Measurements from ENCODE around the gene ABR.
"Not testable (repeated sequence)": the region's sequence is repeated elsewhere in the genome, so short reads cannot be mapped to it uniquely, and the experiment has no call there.

Gene ABR

GRCh38 chr17:1004769-1005295 is 174.9 kb downstream of the ABR start:
- DNase-seq = no peak

- no peak for DNase-seq
Observed at GRCh38 chr17:1003972-1004768, 175.6 kb downstream of the ABR start.

GRCh38 chr17:1003633-1003971 is 176.2 kb downstream of the ABR start:
- no peak for DNase-seq

DNA sequence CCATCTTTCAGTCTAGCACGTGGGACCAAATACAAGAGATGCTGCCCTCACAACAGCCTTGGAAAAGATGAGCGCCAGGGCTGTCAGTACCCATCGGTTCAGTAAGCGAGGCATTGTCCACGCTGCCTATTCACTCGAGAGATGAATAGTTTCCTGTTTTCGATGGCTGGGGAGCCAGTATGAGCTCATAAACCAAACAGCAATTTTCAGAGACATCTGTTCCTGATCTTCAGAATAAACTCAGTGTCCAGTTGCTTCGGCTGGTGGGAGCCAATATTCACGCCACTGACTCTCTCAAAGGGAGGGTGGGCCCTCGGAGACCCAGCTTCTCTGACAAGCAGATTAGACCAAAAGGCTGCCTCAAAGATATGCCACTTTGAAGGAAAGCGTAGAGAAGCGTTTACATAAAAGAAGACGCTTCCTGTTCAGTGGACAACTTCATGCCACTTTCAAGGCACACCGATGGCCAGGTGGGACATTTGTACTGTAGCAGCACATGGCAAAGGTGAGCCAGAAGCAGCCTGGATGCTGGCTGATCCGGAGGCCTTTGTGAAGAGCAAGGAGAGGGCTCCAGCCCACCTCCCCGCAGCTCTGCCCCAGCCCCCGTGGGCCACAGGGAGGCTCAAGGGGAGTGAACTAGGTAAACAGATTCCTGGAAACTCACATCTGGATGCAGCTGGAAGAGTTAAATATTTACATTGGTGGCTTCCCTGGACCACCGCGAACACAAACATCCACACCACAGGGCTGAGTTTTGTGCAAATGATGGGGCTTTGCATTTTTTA is 176.8 kb downstream of the ABR start:
- DNase-seq = no peak

GRCh38 chr17:1002412-1002753 is 177.4 kb downstream of the ABR start:
- no peak for DNase-seq

DNA sequence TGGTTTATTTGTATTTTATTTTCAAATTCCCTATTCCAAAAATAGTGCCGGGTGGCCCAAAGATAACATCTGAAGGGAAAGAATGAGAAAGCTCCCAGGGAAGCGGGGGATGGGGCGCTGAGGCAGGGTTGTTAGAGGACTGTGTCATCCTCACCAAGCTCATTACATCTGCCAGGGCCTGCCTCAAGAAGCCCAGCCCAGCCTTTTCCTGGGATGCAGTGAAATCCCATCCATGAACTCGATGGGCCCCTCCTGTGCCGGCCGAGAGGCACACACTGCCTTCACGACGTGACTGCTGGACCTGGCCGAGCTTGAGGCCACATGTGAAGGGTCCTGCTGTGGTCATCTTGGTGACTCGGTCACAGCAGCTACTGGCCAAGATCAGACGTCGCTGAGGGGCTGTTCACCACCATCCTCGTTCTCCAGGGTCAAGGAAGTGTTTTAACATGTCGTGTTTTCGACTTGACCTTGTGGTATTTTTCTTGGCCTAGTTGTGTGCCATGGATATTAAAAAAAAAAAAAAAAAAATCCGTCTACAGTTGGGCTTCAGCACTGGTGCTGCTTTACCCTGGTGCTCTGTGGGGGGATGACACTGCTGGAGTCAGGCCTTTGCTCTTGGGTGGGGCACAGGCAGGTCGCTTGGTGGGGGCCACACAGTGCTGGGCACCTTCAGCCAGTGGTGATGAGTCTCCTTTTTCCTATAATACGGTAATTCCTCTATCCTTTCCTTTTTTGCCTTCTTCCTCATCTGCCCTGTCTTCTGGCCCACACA is 178.0 kb downstream of the ABR start:
- no peak for DNase-seq

- DNase-seq = no peak
Observed at GRCh38 chr17:1000597-1001461, 179.0 kb downstream of the ABR start.

GRCh38 chr17:998111-998510 is 181.7 kb downstream of the ABR start:
- DNase-seq = no peak

DNA sequence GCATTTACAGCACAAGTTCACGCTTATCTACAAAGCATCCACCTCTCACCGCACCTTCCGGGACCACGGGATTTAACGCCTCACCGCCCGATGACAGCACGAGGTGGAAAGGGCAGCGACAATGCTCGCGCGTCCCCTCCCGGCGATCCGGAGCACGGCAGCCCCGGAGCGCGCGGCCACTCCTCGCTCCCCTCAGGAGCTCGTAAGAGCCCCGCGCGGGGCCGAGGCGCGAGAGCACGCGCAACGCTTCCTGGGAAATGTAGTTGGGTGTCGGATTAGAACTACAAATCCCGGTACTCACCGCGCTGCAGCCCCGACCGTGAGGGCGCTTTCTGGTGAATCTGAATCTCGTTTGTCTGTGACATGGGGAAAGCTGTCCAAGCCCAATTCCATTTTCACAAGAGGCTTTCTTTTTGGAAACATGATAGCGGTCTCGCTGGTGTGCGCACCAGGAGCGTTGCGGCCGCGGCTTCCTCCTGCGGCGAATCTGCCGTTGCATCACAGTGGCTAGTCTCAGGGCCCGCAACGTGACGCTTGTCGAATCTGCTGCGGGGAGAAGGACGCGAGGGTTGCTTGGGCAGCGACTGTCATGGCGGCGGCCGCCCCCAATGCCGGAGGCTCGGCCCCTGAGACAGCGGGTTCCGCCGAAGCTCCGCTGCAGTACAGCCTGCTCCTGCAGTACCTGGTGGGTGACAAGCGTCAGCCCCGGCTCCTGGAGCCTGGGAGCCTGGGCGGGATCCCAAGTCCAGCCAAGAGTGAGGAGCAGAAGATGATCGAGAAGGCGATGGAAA is 183.0 kb downstream of the ABR start, which contains the start of gene TIMM22:
TSS of gene TIMM22 (plus strand) at position 576 of the 791 bp plus-strand sequence. CDS start at position 590, 14 bp downstream.
- peak; percentile 93 for DNase-seq

- not testable (repeated sequence) for DNase-seq
Observed at GRCh38 chr17:995324-995723, 184.5 kb downstream of the ABR start.

GRCh38 chr17:992933-993332 is 186.8 kb downstream of the ABR start:
- no peak for DNase-seq

- no peak for DNase-seq
Observed at GRCh38 chr17:988561-988960, 191.2 kb downstream of the ABR start.

- DNase-seq = no peak
Observed at GRCh38 chr17:987931-988330, 191.8 kb downstream of the ABR start.

DNA sequence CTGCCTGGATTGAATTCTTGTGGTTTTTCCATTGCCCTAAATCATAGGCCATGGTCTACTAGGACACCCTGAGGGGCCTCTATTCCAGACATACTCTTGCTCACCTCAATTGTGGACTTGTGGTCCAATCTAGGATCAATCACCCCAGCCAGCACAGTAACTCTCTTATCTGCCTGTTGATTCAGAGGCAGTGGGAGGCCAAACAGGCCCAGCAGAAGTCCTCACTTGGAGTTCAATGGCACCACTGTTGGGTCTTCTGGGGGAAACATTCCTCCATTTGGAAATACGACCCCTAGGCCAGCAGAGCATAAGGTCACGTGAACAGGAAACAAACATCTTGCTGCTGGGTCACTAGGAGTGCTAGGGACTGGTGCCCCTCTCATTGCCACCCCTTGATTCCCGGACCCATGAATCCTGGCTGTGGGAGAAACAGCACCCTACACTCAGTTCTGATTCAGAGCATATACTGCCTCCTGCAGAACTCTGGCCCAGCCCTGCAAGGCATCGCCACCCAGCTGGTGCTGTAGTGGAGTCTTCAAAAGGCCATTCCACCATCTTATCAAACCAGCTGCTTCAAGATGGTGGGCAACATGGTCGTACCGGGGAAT is 193.4 kb downstream of the ABR start:
- DNase-seq = no peak

GRCh38 chr17:983921-984320 is 195.9 kb downstream of the ABR start:
- no peak for DNase-seq

DNA sequence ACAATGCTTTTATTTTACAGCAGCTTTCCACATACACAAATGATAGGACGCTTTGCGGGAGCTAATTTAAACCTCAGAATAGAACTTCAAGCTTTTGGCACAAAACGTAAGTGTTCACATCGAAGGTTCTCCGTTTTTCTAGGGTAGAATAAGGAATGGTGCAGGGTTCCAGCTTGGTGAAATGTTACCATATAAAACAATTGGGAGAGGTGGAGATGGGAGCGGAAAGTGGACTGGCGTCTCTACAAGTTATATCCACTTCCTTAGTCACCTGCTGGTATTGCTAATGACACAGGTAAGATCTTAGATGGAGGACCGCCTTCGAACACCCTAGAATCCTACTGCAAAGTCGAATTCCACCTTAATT is 198.5 kb downstream of the ABR start:
- no peak for DNase-seq

- peak; percentile 72 for DNase-seq
Observed at GRCh38 chr17:980406-981291, 199.1 kb downstream of the ABR start.

DNA sequence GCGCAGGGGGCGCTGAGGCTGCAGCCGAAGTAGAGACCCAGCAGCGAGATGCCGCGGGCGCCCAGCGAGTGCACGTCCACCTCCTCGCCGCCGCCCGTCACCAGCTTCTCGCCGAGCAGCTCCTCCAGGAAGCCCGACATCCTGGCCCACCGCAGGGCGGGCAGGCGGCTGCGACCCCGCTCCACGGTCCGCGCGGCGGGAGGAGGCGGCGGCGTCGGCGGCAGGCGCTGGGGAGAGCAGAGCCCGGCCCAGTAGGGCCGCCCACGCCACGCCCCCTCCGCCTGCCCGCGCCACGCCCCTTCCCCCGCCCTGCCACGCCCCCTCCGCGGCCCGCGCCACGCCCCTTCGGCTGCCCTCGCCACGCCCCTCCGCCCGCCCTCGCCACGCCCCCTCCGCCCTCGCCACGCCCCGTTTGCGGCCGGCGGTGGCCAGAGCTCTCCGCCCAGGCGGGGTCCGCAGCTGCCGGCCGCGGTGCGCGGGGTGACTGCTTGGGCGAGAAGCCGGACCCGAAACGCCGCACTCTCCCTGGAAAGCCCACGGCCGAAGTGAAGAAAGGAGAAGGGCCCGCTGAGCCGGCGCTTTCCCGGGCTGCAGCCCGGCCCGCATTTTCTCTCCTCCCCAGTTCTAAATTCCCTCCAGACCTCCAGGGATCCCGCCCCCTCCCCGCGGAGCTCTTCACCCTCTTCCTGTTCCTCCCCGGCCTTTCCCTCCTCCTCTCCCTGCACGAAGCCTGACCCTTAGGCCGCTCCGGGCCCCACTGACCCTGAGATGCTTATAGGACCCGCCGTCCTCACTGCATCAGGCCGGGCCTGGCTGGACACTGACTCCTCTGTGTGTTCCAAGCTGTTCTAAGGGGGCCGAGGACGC is 200.0 kb downstream of the ABR start, which contains the start of gene NXN:
TSS of gene NXN (minus strand) at position 238 of the 867 bp plus-strand sequence.
- DNase-seq = peak; percentile 93

GRCh38 chr17:979212-979538 is 200.6 kb downstream of the ABR start:
- DNase-seq = no peak

All from activated T-cell treated with anti-CD3 and anti-CD28 coated beads, Interleukin-2, amount 50 U/mL, for 1 hour (primary cell).